GM19099 (cell line): ENCODE measurements around the gene CDH22.

ENCODE experiments used
- POLR2A ChIP-seq: IDR thresholded peaks from 3 replicates; pipeline ENCODE4 v1.6.1; 2011; ENCODE audit warnings: low read depth; ENCODE audit not compliant: insufficient read length; ENCODE audit errors: extremely low read depth

The CDH22 gene

DNA sequence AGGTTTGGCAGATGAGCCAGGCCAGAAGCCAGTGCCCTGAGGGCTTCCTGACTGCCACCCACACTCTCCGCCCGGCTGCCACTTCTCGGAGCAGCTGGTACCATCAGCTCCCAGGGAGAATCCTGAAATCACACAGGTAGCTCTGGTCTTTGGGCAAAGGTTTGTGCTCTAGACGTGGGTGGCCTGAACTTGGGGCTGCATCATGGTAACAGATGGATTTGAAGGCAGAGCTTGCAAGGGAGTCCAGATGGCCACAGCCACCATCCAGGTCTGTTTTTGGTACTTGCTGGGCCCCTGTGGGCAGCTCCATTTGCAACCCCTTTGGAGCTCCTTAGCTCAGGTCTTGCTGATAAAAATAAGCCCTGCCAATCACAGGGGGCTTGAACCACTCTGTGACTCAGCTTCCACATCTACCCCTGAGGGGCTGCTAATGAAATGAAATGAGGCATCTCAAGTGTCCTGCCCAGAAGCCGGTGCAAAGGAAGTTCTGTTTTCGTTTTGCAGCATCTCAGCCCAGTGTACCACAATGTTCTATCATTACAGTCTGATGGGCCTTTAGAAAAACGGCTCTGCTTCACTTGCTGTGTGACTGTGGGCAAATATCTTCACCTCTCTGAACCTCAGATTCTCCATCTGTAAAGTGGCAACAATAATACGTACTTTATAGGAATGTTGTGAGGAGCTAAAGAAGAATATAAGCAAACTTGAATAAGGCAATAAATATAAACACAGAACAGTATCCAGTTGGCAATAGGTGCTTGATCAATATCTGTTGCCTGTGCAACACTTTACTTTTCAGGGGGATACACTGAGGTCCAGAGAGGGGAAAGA, 25.1 kb upstream of the CDH22 start:
- no peak for TF ChIP-seq POLR2A

DNA sequence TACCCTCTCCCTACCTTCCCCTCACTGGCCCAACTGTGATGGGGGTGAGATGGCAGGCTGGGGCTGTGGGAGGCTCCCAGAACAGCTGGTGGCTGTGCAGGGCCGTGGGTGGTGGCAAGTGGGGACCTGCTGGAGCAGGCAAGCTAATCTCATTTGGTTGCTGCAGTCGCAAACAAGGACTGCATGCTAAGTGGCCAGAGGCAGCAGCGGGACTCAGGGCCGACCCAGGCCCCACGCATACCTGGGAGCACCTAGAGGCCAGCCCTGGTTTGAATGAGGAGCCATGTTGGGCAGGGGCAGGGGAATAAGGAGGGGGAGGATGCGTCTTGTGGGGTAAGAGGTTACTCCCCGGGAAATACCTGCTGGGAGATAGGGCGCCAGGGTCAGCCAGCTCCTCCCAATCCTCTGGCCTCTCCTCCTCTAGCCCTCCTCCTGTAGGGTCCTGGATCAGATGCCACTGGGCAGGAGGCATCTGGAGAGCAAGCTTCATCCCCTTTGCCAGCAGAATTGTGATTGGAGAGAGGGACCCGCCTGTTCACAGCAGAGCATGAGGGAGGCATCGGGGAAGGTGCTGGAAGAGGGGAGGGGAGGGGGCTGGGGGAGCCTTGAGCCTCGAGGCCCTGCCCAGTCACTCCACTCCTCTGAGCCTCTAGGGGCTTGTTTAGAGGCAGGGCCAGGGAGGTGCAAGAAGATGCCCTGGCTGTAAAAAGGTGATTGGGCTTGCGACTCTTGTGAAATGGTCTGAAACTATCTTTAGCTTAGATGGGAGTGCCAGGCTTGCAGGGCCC, 24.3 kb upstream of the CDH22 start:
- TF ChIP-seq POLR2A = no peak

DNA sequence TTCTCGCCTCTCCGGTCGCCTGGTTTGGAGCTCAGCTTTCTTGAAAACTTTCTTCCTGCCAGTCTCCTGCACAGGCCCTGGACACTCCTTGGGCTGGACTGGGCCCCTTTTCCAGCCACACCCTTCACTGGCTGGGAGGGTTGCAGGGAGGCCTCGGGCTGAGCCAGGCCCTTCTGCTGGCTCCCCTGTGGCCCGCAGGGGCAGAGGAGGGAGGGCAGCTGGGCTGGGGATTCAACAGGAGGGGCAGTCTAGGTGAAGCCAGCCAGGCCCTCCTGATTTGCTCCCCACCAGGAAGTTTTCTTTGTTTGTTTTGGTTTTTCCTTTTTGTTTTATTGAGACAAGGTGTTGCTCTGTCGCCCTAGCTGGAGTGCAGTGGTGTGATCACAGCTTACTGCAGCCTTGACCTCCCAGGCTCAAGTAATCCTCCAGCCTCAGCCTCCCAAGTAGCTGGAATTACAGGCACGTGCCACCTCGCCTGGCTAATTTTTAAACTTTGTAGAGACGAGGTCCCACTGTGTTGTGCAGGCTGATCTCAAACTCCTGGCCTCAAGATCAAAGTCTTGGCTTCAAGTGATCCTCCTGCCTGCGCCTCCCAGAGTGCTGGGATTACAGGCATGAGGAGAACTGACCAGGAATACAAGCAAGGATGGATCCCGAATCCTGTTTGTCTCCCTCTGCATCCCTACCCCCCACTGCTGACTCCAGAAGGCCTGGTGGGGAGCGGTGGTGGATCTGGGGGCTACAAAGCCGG, 23.5 kb upstream of the CDH22 start:
- no peak for TF ChIP-seq POLR2A

DNA sequence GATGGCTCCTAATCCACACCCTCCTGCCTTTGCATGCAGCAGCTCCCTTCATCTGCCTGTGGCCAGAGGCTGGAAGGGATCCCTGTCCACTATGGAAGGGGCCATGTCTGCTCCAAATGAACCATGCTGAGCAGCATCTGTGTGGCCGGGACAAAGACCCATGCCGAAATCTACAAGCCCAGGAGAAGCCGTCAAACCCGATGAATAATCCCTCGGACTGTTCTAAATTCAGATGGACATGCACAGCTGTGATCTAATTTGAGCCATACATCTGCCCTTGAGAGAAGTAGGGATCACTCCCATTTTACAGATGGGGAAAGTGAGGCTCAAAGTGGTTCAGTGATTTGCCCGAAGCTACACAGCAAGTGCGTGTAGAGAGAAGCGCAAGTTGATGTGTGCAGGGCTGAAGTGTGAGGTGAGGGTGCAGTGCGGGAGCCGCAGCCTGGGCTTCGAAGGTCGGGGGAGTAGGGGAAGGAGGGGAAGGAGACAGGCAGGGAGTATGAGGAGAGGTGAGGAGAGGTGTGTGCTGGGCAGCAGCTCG, 22.6 kb upstream of the CDH22 start:
- TF ChIP-seq POLR2A = no peak

DNA sequence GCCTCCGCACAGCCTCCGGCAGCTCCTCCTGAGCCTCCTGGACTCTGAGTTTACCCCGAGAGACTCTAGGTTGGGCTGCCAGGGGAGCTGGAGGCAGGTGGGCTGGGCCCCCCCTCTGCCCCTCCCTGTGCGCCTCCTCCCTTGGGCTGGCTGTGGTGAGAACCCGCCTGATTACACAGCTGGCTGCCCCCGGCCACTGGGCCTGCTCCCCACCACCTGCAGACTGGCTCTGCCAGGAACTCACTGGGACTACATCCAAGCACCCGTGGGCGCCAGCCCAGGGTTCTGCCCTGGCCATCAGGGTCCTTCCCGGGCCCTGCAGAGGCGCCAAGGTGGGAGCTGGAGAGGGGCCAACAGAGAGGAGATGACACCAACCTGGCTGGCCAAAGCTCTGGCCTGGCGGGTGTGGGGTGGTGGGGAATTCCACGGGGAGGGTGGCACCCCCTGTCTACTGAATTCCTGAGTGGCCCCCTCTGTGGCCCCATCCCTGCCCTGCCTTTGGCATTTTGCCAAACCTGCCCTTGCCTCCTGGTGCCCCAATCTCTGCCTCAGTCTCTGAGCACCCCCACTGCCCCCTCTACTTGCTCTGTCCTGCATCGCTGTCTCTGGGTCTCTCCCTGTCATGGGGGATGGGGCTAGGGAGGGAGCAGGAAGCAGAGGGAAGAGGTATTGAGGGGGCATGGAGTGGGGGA, 21.9 kb upstream of the CDH22 start:
- no peak for TF ChIP-seq POLR2A

DNA sequence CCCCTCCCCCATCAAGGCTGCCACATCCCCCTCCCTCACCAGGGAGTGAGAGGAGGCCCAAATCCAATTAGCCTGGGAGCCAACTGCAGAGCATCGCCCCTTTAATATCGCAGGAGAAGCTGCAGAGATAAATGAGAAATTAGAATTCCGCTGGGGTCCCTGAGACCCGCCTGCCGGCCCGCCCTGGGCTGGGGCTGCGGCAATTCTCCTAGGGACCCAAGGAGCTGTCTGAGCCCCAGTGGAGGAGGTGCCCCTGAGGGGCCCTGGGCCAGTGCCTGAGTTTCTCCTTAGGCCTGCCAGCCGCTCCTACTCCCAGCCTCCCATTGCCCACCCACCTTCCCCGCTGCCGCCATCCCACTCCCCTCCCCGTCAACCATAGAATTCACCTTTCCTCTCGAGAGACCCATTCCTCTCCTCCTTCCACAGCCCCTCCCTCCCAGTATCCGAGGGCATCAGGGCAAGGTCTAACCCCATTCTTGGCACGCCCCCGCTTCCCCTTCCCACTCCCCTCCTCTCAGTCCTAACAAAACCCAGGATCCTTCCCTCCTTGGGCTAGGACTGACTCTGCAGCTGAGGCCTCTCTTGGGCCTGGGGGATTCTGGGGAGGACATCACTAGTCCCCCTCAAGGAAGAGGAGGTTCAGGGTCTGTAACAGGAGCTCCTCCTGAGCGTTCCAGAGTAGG, 20.0 kb upstream of the CDH22 start:
- no peak for TF ChIP-seq POLR2A

DNA sequence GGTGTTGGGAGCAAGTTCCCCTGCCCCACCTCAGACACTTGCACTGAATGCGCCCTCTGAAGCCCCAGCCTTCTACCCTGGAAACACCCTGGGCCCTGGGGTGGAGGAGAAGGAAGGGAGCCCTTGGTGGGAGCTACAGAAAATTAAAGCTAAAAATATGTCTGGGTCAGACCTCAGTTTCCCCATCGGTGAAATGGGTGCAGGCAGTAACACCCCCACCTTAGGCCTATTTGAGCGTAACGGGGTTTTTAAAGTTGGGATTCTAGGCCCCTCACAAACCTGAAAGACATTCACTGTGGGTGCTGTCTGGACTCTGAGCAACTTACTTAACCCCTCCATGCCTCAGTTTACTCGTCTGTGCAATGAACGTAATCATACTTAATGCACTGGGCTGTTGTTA, 19.3 kb upstream of the CDH22 start:
- TF ChIP-seq POLR2A = no peak

DNA sequence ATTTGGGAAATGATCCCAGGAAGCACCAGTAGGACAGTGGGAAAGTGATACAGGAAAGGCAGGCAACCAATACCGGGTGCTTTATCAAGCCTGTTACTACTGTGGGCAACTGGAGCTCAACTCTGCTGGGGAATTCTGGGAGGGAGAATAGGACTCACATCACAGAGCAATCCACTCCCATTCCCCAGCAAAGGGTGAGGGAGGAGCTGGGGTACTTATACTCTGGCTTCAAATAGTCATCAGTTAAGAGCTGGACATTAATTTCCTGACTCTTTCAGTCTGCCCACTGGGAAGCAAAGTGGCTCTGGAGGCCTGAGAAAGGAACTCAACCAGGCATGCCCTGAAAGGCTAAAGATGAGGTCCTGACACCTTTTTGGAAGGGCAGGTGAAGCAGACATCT, 17.5 kb upstream of the CDH22 start:
- TF ChIP-seq POLR2A = no peak

DNA sequence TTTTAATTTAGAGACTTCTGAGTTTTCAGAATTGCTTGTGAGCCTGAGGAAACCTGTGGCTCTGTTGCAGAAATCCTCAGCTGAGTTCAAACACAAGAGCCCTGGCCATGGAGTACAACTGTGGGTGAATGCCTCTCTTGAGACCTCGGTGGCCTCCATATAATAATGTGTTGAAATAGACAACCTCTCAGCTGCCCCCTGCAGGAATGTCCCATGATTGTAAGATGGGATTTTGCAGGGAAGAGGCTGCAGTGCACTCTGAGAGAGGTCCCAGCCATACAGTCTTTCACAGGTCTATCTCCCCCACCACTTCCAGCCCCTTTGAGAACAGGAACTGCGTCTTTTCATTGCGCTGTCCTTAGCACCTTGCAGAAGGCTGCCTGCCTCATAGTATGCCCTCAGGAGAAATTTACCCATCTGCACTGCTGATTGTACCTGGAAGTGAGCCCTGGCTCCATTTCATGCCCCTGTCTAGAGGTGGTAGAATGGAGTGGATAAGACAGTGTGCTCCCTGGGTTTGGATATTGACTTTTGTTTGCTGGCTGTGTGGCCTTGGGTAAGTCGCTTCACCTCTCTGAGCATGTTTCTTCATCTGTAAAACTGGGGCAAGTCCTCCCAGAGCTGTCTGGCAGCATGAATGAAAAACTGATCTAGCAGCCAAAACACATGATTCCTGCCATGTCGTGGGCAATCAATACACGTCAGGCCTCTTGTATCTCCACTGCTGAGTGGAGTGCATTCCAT, 16.8 kb upstream of the CDH22 start:
- no peak for TF ChIP-seq POLR2A

DNA sequence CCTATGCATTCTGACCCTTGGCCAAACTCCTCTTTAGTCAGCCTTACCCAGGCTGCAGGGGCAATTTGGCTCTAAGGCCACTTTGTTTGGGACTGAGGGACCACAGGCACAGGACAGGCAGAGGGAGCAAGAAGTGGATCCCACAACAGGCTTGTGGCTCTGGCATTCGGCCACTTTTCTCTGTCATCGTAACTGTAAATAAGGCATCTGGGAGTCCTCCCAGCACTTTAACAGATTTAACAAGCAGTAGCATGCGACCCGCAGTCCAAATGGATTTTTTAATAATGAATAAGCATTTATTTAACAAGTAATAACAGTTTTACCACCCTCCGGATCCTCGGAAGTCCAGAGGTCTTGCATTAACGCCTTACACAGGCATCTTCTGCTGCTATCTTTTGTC, 16.1 kb upstream of the CDH22 start:
- no peak for TF ChIP-seq POLR2A

DNA sequence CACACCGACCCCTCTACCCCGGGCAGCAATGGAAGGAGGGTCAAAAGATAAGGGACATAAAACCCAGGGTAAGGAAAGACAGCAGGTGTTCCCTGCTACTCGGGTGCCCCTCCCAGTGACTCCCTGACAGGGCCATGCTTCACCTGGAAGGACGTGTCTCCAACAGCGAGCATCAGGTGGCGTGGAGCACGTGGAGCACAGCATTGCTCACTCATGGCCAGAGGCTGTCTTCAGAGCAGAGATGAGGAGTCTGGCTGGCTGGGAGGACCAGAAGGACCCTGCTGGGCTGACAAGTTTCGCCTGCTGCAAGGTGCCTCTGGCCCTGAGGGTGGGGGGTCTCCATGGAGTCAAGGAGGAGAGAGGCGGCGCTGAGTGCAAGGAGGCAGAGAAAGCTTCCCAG, 15.3 kb upstream of the CDH22 start:
- TF ChIP-seq POLR2A = no peak

DNA sequence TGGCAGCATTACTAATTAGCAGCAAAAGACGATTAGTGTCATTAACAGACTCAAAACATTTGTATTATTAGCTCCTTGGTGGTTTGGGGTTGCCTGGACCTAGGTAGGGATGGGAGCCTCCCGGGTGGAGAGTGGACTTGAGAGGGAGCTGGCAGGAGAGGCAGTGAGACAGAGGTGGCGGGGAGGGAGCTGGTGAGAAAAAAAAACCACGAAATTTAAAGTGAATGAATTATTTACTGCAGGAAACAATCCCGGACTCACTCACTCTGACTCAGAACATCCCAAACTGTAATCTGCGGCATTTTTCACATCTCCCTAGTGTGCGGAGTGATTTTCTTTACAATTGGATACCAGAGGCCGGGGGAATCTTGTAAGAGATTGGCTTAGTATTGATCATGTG, 14.3 kb upstream of the CDH22 start:
- no peak for TF ChIP-seq POLR2A

DNA sequence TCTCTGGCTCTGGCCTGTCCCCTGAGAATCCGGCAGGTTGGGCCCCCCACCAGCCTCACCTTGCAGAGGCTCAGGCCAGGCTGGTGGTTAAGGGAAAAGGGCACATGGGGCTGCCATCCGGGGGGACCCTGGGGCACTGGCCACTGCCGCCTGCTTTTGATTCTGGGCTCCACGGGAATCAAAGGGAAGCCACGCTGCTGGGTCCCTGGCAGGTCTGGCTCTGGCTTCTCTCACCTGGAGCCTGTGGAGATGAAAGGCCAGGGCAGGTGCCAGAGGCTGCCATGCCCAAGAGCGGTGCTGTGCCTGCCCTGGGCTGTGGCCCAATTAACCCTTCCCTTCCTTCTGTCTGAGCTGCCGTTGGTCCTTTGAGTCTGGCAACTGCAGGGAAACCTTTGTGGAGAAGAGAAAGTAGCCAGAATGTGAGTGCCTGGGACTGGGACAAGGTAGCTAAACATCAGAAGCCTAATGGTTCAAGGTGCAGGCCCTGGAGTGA, 9.4 kb upstream of the CDH22 start:
- TF ChIP-seq POLR2A = no peak

DNA sequence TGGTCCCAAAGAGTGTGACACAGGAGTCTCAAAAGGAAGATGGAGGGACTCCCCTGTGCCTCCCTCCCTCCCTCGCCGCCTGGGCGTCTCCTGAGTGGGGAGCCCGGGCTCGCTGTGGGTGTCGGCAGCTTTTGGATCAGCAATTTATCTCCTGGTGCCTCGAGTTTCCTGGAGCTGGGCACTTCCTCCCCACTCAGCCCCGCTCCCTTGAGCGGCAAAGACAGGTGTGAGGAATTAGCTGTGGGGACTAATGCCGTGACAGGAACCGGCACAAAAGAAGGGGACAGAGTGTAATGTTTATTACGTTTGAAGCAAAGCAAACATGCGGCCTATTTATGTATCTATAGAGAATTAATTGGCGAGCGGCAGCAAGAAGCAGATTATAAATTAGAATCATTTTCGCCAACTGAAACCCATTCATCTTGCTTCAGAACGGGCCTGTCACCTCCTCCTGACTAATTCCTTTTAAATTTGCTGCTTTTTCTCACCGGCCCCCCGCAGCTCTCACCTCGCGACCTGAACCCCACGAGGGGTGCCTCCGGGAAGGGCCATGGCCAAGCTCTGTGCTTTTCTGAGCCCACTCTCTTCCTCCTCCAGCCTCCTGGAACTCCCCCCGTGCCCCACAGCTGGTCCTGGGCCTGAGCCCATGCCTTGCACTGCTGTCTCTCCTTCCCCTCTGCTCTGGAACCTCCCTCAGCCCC, 8.8 kb upstream of the CDH22 start:
- TF ChIP-seq POLR2A = no peak
